GM23248 (cell line): ENCODE measurements around the gene MINDY2.

Source experiments
- EZH2 ChIP-seq: fragments of 200-600 bp; sonication (generic); IDR thresholded peaks from 2 replicates; pipeline ENCODE4 v1.6.1; 2018; ENCODE audit warnings: antibody characterized with exemption, mild to moderate bottlenecking; ENCODE audit not compliant: insufficient read depth, poor library complexity, severe bottlenecking
- EZH2phosphoT487 ChIP-seq: fragments of 200-600 bp; sonication (generic); IDR thresholded peaks from 2 replicates; pipeline ENCODE4 v1.6.1; 2018; ENCODE audit warnings: antibody characterized with exemption, moderate library complexity, mild to moderate bottlenecking, low read depth; ENCODE audit not compliant: insufficient read depth

DNA sequence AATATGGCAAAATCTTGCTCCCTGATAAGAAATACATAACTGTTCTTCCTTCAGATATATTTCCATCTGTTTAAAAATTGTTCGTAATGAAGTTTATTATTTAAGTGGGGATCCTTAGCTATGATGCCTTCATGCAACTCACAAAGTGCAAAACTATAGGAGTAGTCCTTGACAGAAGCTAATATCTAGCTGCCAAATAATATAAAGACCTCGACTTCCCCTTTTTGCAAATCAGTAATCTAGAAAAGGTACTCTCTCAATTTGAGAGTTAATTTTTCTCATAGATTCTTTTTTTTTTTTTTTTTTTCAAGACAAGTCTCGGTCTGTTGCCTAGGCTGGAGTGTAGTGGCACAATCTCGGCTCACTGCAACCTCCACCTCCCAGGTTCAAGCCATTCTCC, 139.4 kb downstream of the MINDY2 start:
- no peak for TF ChIP-seq EZH2phosphoT487
- no peak for TF ChIP-seq EZH2
